Body of pancreas (tissue), 4 donors: ENCODE data around the gene CPNE9. TPM values are rescaled to one million over a fixed set of nuclear protein-coding genes. Genes with fewer than 3 reads are reported as not detected.
A peak's percentile ranks its signal among the peaks of the same experiment; 100 is the strongest.

Experiments
- ATAC-seq: fragments of 150-250 bp; one replicate; pipeline ENCODE4 v1.9.1; 2016
- DNase-seq, 4 donors: peaks; one replicate each; pipeline ENCODE4 v3.0.0-alpha.2; 2019
- H3K27ac ChIP-seq, 4 donors: fragments of 200-600 bp; sonication (generic); 1 replicate in 3 of 4; 2 replicates in 1 of 4; pipeline versions ENCODE4 v1.5.1 to v1.6.1; 2016 to 2019; ENCODE audit warnings: mild to moderate bottlenecking in 1 of 4, mixed read lengths in 1 of 4, moderate library complexity in 1 of 4
- H3K27me3 ChIP-seq, 2 donors: fragments of 200-600 bp; sonication (generic); one replicate each; pipeline ENCODE4 v1.6.0; 2016; ENCODE audit warnings: mild to moderate bottlenecking in 1 of 2
- H3K36me3 ChIP-seq, 2 donors: fragments of 200-600 bp; sonication (generic); replicated peaks in 1 of 2; 2 replicates each; pipeline ENCODE4 v1.5.1; 2016; ENCODE audit warnings: low read depth in 2 of 2; ENCODE audit not compliant: insufficient read depth in 1 of 2
- H3K4me1 ChIP-seq: fragments of 200-600 bp; sonication (generic); one replicate; pipeline ENCODE4 v1.6.0; 2016
- H3K4me3 ChIP-seq, 2 donors: fragments of 200-600 bp; sonication (generic); 1 replicate in 1 of 2; 2 replicates in 1 of 2; pipeline ENCODE4 v1.5.1; 2016 to 2019
- H3K9me3 ChIP-seq, 3 donors: fragments of 200-600 bp; sonication (generic); 1 replicate in 2 of 3; 2 replicates in 1 of 3; pipeline ENCODE4 v1.5.1; 2016
- CTCF ChIP-seq, 7 experiments: fragments of 450-650 bp in 4 of 7; fragments of 200-600 bp in 3 of 7; sonication (generic) in 3 of 7; IDR thresholded peaks; one replicate each; pipeline ENCODE4 v1.5.1; 2016 to 2019; ENCODE audit warnings: antibody characterized with exemption in 7 of 7
- POLR2A ChIP-seq, 3 donors: fragments of 450-650 bp; IDR thresholded peaks; one replicate each; pipeline ENCODE4 v1.6.1; 2016; ENCODE audit warnings: antibody characterized with exemption in 3 of 3, mild to moderate bottlenecking in 2 of 3
- WGBS, 2 donors: methylation state at CpG; one replicate each; pipeline ENCODE4 v1.1.5; 2017; 5-methylcytosine and 5-hydroxymethylcytosine counted together
- intact Hi-C: fragments of 100-400 bp; cut with DNase I; formaldehyde crosslinking; loops from one replicate; pipeline ENCODE4 v1.15.1; 2023
- total RNA-seq, 2 donors: library from RNA; depleted of rRNA; stranded (reverse); fragments of >200 nt; gene quantifications; one replicate each; pipeline ENCODE4 v1.1.0, GENCODE V29; 2016

The CPNE9 gene
- total RNA-seq, 2 donors from 2014 or later: not detected

- DNase-seq (no peak), ATAC-seq (peak; percentile 73)
- H3K27me3 ChIP-seq: no peaks in the 10 kb centered on the region
- H3K4me1 ChIP-seq: peaks cover 21% of the 10 kb centered on the region
- intact Hi-C loops: no loop called here
- TF ChIP-seq CTCF (IDR thresholded peaks at IDR 0.05): peak in 2 of 7 experiments; percentile 8 to 25
- no peak for TF ChIP-seq POLR2A (IDR thresholded peaks at IDR 0.05)
- H3K4me3 ChIP-seq: peak overlapping the region in 1 of 2 donors; percentile 26
- H3K9me3 ChIP-seq: no peaks in the 10 kb centered on the region
- 1% methylated on average over 16 of the region's 17 CpGs for WGBS, 2 donors
- no peaks in the 10 kb centered on the region for H3K36me3 ChIP-seq
- peak overlapping the region in 3 of 4 donors; percentile 90 to 98 (median 95) for H3K27ac ChIP-seq
Observed at GRCh38 chr3:9730657-9731205, 27.1 kb downstream of the CPNE9 start.

GRCh38 chr3:9731206-9732079 is 27.8 kb downstream of the CPNE9 start, which contains the start of gene BRPF1:
BRPF1 (plus strand) TSS chr3:9731735; CDS start chr3:9734141, 2,406 bp downstream.
- Histone ChIP-seq H3K36me3 (no peaks in the 10 kb centered on the region), H3K9me3 (no peaks in the 10 kb centered on the region), H3K27me3 (no peaks in the 10 kb centered on the region), H3K4me3 (peak within 1 kb of the TSS; percentile 90 to 96), H3K27ac (peak within 1 kb of the TSS; percentile 90 to 100 (median 96)), H3K4me1 (peaks cover 21% of the 10 kb centered on the region)
- peak in 4 of 7 experiments; percentile 12 to 42 (median 22) for TF ChIP-seq CTCF (IDR thresholded peaks at IDR 0.05)
- peak in 2 of 3 donors; percentile 54 to 62 for TF ChIP-seq POLR2A (IDR thresholded peaks at IDR 0.05)
- intact Hi-C loops: no loop called here
- peak; percentile 100 for DNase-seq
- peak; percentile 98 for ATAC-seq
- 0 to 2% methylated on average over 13 to 84 of the region's 88 CpGs for WGBS, 2 donors

- peaks cover 0 to 4% of the 10 kb centered on the region in 2 donors for H3K36me3 ChIP-seq
- 1 to 8% methylated on average over 6 to 41 of the region's 41 CpGs for WGBS, 2 donors
- peak in 3 of 4 donors; percentile 17 to 27 (median 17) for DNase-seq
- TF ChIP-seq CTCF (IDR thresholded peaks at IDR 0.05) (no peak), POLR2A (IDR thresholded peaks at IDR 0.05) (no peak)
- no peaks in the 10 kb centered on the region for H3K27me3 ChIP-seq
- H3K27ac ChIP-seq: peak overlapping the region in 3 of 4 donors; percentile 90 to 98 (median 95)
- intact Hi-C loops: no loop called here
- H3K4me1 ChIP-seq: peaks cover 29% of the 10 kb centered on the region
- peak overlapping the region; percentile 90 to 96 for H3K4me3 ChIP-seq
- H3K9me3 ChIP-seq: no peaks in the 10 kb centered on the region
- ATAC-seq: no peak
Observed at GRCh38 chr3:9732080-9732739, 28.6 kb downstream of the CPNE9 start.

GRCh38 chr3:9732740-9733115 is 29.1 kb downstream of the CPNE9 start:
- H3K36me3 ChIP-seq: peaks cover 0 to 4% of the 10 kb centered on the region in 2 donors
- no peak overlapping the region for H3K4me3 ChIP-seq
- peak overlapping the region in 1 of 4 donors; percentile 7 for H3K27ac ChIP-seq
- TF ChIP-seq CTCF (IDR thresholded peaks at IDR 0.05): no peak
- WGBS, 2 donors: 28 to 29% methylated on average over 7 of the region's 7 CpGs
- peak in 1 of 4 donors; percentile 20 for DNase-seq
- H3K27me3 ChIP-seq: no peaks in the 10 kb centered on the region
- no peak for ATAC-seq
- H3K9me3 ChIP-seq: no peaks in the 10 kb centered on the region
- H3K4me1 ChIP-seq: peaks cover 30% of the 10 kb centered on the region
- intact Hi-C loops: no loop called here
